ENCODE data around the gene CST9L. TPM values are rescaled to one million over a fixed set of nuclear protein-coding genes. Genes with fewer than 3 reads are reported as not detected.
"Not testable (repeated sequence)": the region's sequence is repeated elsewhere in the genome, so short reads cannot be mapped to it uniquely, and the experiment has no call there.

The CST9L gene
- total and polyA plus RNA-seq, 11 donors: not detected

GRCh38 chr20:23584434-23585199, 16.3 kb upstream of the CST9L start:
- H3K27ac ChIP-seq: no peak overlapping the region
- peaks cover 0 to 34% (median 3%) of the 10 kb centered on the region in 9 donors for H3K27me3 ChIP-seq
- H3K36me3 ChIP-seq: no peaks in the 10 kb centered on the region
- H3K4me1 ChIP-seq: no peaks in the 10 kb centered on the region
- intact Hi-C loops (cut with DNase I): no loop called here
- H3K4me3 ChIP-seq: no peak overlapping the region
- peaks cover 0 to 3% (median 0%) of the 10 kb centered on the region in 12 donors for H3K9me3 ChIP-seq
- ATAC-seq (no peak), DNase-seq (no peak)
- no peak for TF ChIP-seq POLR2A (IDR thresholded peaks at IDR 0.05)
- no peak for TF ChIP-seq CTCF (IDR thresholded peaks at IDR 0.05)
- WGBS, 4 donors: 49 to 56% (median 50%) methylated on average over 5 of the region's 5 CpGs

GRCh38 chr20:23583526-23583925, 15.2 kb upstream of the CST9L start:
- TF ChIP-seq CTCF (IDR thresholded peaks at IDR 0.05) (no peak), POLR2A (IDR thresholded peaks at IDR 0.05) (no peak)
- no peak for DNase-seq
- intact Hi-C loops (cut with DNase I): no loop called here
- Histone ChIP-seq H3K27ac (no peak overlapping the region), H3K27me3 (peaks cover 0 to 39% (median 3%) of the 10 kb centered on the region in 9 donors), H3K36me3 (no peaks in the 10 kb centered on the region), H3K9me3 (peaks cover 0 to 5% (median 0%) of the 10 kb centered on the region in 12 donors), H3K4me1 (no peaks in the 10 kb centered on the region), H3K4me3 (no peak overlapping the region)
- no peak for ATAC-seq

GRCh38 chr20:23582293-23582692, 14.0 kb upstream of the CST9L start:
- no peak for TF ChIP-seq POLR2A (IDR thresholded peaks at IDR 0.05)
- TF ChIP-seq CTCF (IDR thresholded peaks at IDR 0.05): no peak
- ATAC-seq: no peak
- intact Hi-C loops (cut with DNase I): no loop called here
- no peak for DNase-seq
- peaks cover 0 to 5% (median 0%) of the 10 kb centered on the region in 12 donors for H3K9me3 ChIP-seq
- no peaks in the 10 kb centered on the region for H3K4me1 ChIP-seq
- H3K36me3 ChIP-seq: no peaks in the 10 kb centered on the region
- 71 to 100% (median 77%) methylated on average over 1 of the region's 1 CpG for WGBS, 4 donors
- H3K27ac ChIP-seq: no peak overlapping the region
- H3K4me3 ChIP-seq: no peak overlapping the region
- peaks cover 0 to 36% (median 2%) of the 10 kb centered on the region in 9 donors for H3K27me3 ChIP-seq

GRCh38 chr20:23581833-23582232, 13.5 kb upstream of the CST9L start:
- not testable (repeated sequence) for ATAC-seq, DNase-seq

GRCh38 chr20:23574977-23575376, 6.7 kb upstream of the CST9L start:
- no peak for ATAC-seq
- intact Hi-C loops (cut with DNase I): no loop called here
- no peak overlapping the region for H3K27ac ChIP-seq
- TF ChIP-seq CTCF (IDR thresholded peaks at IDR 0.05) (no peak), POLR2A (IDR thresholded peaks at IDR 0.05) (no peak)
- H3K36me3 ChIP-seq: no peaks in the 10 kb centered on the region
- H3K4me3 ChIP-seq: no peak overlapping the region
- peaks cover 0 to 7% (median 0%) of the 10 kb centered on the region in 9 donors for H3K27me3 ChIP-seq
- H3K4me1 ChIP-seq: no peaks in the 10 kb centered on the region
- H3K9me3 ChIP-seq: peaks cover 0 to 8% (median 0%) of the 10 kb centered on the region in 12 donors
- DNase-seq: no peak

More at GRCh38 chr20:23581833-23582232, 13.5 kb upstream of the CST9L start:
- H3K27ac ChIP-seq; intact Hi-C loops (cut with DNase I); H3K4me3 ChIP-seq; H3K36me3 ChIP-seq; H3K9me3 ChIP-seq; H3K4me1 ChIP-seq: not testable (repeated sequence)
- H3K27me3 ChIP-seq: peaks cover 0 to 34% (median 0%) of the 10 kb centered on the region in 9 donors
- WGBS, 4 donors: 86 to 90% (median 86%) methylated on average over 4 to 9 of the region's 9 CpGs

All from heart left ventricle (tissue), 16 donors.